CD14-positive monocyte (primary cell): Measurements from ENCODE around the gene IL3RA. TPM values are rescaled to one million over a fixed set of nuclear protein-coding genes. Genes with fewer than 3 reads are reported as not detected.

ENCODE experiments used
- DNase-seq, 3 donors: peaks; one replicate each; pipeline ENCODE4 v3.0.0-alpha.2; 2011 to 2022
- H2AFZ ChIP-seq: 2 replicates; pipeline ENCODE4 v1.6.0; 2012; ENCODE audit warnings: mild to moderate bottlenecking, low read depth, low read length, inconsistent platforms; ENCODE audit not compliant: insufficient read depth, poor library complexity, severe bottlenecking
- H3K27ac ChIP-seq, 2 donors: 1 replicate in 1 of 2; 2 replicates in 1 of 2; pipeline ENCODE4 v1.5.1; 2012 to 2013; ENCODE audit warnings: low read length in 2 of 2, control low read depth in 1 of 2, inconsistent platforms in 1 of 2, low read depth in 1 of 2, mild to moderate bottlenecking in 1 of 2
- H3K27me3 ChIP-seq, 2 donors: one replicate each; pipeline versions ENCODE4 v1.6.0 to v1.6.1; 2011 to 2013; ENCODE audit warnings: low read length in 2 of 2; ENCODE audit not compliant: control insufficient read depth in 2 of 2, insufficient read depth in 2 of 2
- H3K36me3 ChIP-seq, 2 donors: replicated peaks in 1 of 2; 1 replicate in 1 of 2; 2 replicates in 1 of 2; pipeline versions ENCODE4 v1.5.1 to v1.6.1; 2012 to 2013; ENCODE audit warnings: low read length in 2 of 2, control low read depth in 1 of 2, inconsistent platforms in 1 of 2, mild to moderate bottlenecking in 1 of 2; ENCODE audit not compliant: insufficient read depth in 2 of 2, control insufficient read depth in 1 of 2
- H3K4me1 ChIP-seq, 2 donors: 1 replicate in 1 of 2; 2 replicates in 1 of 2; pipeline versions ENCODE4 v1.5.1 to v1.6.1; 2012 to 2013; ENCODE audit warnings: low read length in 2 of 2, control low read depth in 1 of 2, inconsistent platforms in 1 of 2, mild to moderate bottlenecking in 1 of 2, moderate library complexity in 1 of 2; ENCODE audit not compliant: insufficient read depth in 2 of 2, control insufficient read depth in 1 of 2
- H3K4me2 ChIP-seq: replicated peaks from 2 replicates; pipeline ENCODE3; 2012; ENCODE audit warnings: low read length, moderate library complexity, mild to moderate bottlenecking; ENCODE audit not compliant: poor library complexity, severe bottlenecking; ENCODE audit errors: extremely low read depth
- H3K4me3 ChIP-seq, 3 experiments: fragments of 200-600 bp in 1 of 3; sonication (generic) in 1 of 3; replicated peaks in 1 of 3; 1 replicate in 2 of 3; 2 replicates in 1 of 3; pipeline ENCODE4 v1.5.1; 2011 to 2013; ENCODE audit warnings: low read length in 3 of 3, mild to moderate bottlenecking in 3 of 3, control low read depth in 2 of 3, low read depth in 2 of 3, inconsistent platforms in 1 of 3, moderate library complexity in 1 of 3
- H3K79me2 ChIP-seq: 2 replicates; pipeline ENCODE4 v1.6.0; 2012; ENCODE audit warnings: mild to moderate bottlenecking, control low read depth, inconsistent platforms, low read length, moderate library complexity; ENCODE audit not compliant: insufficient read depth
- H3K9ac ChIP-seq: 2 replicates; pipeline ENCODE4 v1.6.0; 2017; ENCODE audit warnings: low read length, mild to moderate bottlenecking; ENCODE audit not compliant: insufficient read depth, poor library complexity, severe bottlenecking
- H3K9me3 ChIP-seq, 2 donors: replicated peaks in 1 of 2; 1 replicate in 1 of 2; 2 replicates in 1 of 2; pipeline versions ENCODE4 v1.5.1 to v1.6.1; 2012 to 2013; ENCODE audit warnings: low read length in 2 of 2, control low read depth in 1 of 2; ENCODE audit not compliant: control insufficient read depth in 1 of 2, insufficient read depth in 1 of 2
- H4K20me1 ChIP-seq: 2 replicates; pipeline ENCODE4 v1.6.0; 2012; ENCODE audit warnings: mild to moderate bottlenecking, low read length, control low read depth, moderate library complexity; ENCODE audit not compliant: insufficient read depth
- H3K27ac Mint-ChIP-seq, 7 donors: one replicate each; pipeline ENCODE4 v1.8.0; 2020; ENCODE audit warnings: mild to moderate bottlenecking in 7 of 7, mixed read lengths in 7 of 7, moderate library complexity in 6 of 7, inconsistent platforms in 2 of 7
- H3K27me3 Mint-ChIP-seq, 3 donors: one replicate each; pipeline ENCODE4 v1.8.0; 2021 to 2022; ENCODE audit warnings: low read depth in 3 of 3, mild to moderate bottlenecking in 3 of 3, mixed read lengths in 3 of 3, moderate library complexity in 3 of 3, inconsistent platforms in 1 of 3
- H3K36me3 Mint-ChIP-seq, 2 donors: one replicate each; pipeline ENCODE4 v1.8.0; 2020; ENCODE audit warnings: mixed read lengths in 2 of 2, inconsistent platforms in 1 of 2, mild to moderate bottlenecking in 1 of 2
- H3K4me1 Mint-ChIP-seq: one replicate; pipeline ENCODE4 v1.8.0; 2020; ENCODE audit warnings: mild to moderate bottlenecking, mixed read lengths
- H3K4me3 Mint-ChIP-seq, 2 donors: one replicate each; pipeline ENCODE4 v1.8.0; 2020; ENCODE audit warnings: mild to moderate bottlenecking in 2 of 2, mixed read lengths in 2 of 2, moderate library complexity in 1 of 2
- H3K9me3 Mint-ChIP-seq, 7 donors: one replicate each; pipeline ENCODE4 v1.8.0; 2020 to 2022; ENCODE audit warnings: mixed read lengths in 7 of 7, mild to moderate bottlenecking in 6 of 7, moderate library complexity in 6 of 7, inconsistent platforms in 2 of 7
- CTCF ChIP-seq: fragments of 200-600 bp; IDR thresholded peaks from one replicate; pipeline ENCODE4 v1.8.0; 2022; ENCODE audit warnings: antibody characterized with exemption, mild to moderate bottlenecking
- WGBS: methylation state at CpG from one replicate; pipeline ENCODE4 v1.1.5; 2013; ENCODE audit warnings: missing lambda C conversion rate; ENCODE audit not compliant: insufficient coverage; 5-methylcytosine and 5-hydroxymethylcytosine counted together
- intact Hi-C, 2 donors: fragments of 100-400 bp; cut with micrococcal nuclease; formaldehyde crosslinking; loops; one replicate each; pipeline versions ENCODE4 v1.15.0 to v1.15.1; 2023
- polyA plus RNA-seq, 3 donors: library from polyadenylated mRNA; depleted of rRNA in 1 of 3; unstranded in 2 of 3; stranded (reverse) in 1 of 3; fragments of 300-500 nt in 2 of 3; fragments of >200 nt in 1 of 3; fragmentation: Illumina TruSeq in 2 of 3; gene quantifications; 1 replicate in 2 of 3; 2 replicates in 1 of 3; pipeline ENCODE4 v1.2.3, GENCODE V29; 2012 to 2021

IL3RA gene
- polyA plus RNA-seq, 3 donors, result 2.9 to 12.0 (median 4.4) TPM

GRCh38 chrX:1400049-1400448, 63.5 kb downstream of the IL3RA start:
- H3K4me1 Mint-ChIP-seq, result no peaks in the 10 kb centered on the region
- intact Hi-C loops, result loop anchor here in 1 of 2 donors (5.0 kb wide), 1 partner anchor 47 kb away; no protein-coding TSS in a partner anchor
- Histone ChIP-seq H3K4me3 (no peak overlapping the region), H3K4me2 (no peak overlapping the region), H3K4me1 (no peaks in the 10 kb centered on the region), H3K36me3 (peaks cover 40 to 90% of the 10 kb centered on the region in 2 donors), H3K27me3 (no peaks in the 10 kb centered on the region), H3K9ac (no peak overlapping the region), H3K79me2 (peaks cover 19% of the 10 kb centered on the region), H4K20me1 (peaks cover 18% of the 10 kb centered on the region), H3K9me3 (peaks cover 0 to 5% of the 10 kb centered on the region in 2 donors), H3K27ac (no peak overlapping the region), H2AFZ (no peak overlapping the region)
- WGBS, result 98% methylated on average over 7 of the region's 12 CpGs
- H3K27me3 Mint-ChIP-seq, result no peaks in the 10 kb centered on the region
- peaks cover 29 to 54% of the 10 kb centered on the region in 2 donors for H3K36me3 Mint-ChIP-seq
- no peak overlapping the region for H3K4me3 Mint-ChIP-seq
- H3K27ac Mint-ChIP-seq, result no peak overlapping the region
- TF ChIP-seq CTCF, result no peak
- peaks cover 0 to 1% (median 0%) of the 10 kb centered on the region in 7 donors for H3K9me3 Mint-ChIP-seq
- no peak for DNase-seq

DNA sequence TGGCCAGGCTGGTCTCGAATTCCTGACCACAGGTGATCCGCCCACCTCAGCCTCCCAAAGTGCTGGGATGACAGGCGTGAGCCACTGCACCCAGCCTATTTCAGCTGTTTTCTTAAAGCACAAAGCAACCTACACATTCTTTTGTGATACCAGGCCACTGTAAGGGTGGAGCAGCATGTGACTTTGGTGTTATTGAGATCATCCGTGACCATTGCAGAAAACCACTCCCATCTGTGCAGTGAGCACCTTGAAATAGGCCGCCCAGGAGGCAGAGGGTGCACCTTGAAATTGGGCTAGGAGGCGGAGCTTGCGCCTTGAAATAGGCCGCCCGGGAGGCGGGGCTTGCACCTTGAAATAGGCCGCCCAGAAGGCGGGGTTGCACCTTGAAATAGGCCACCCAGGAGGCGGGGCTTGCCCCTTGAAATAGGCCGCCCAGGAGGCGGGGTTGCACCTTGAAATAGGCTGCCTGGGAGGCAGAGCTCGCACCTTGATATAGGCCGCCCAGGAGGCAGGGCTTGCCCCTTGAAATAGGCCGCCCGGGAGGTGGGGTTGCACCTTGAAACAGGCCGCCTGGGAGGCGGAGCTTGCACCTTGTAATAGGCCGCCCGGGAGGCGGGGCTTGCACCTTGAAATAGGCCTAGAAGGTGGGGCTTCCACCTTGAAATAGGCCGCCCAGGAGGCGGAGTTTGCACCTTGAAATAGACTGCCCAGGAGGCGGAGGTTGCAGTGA, 64.3 kb downstream of the IL3RA start:
- DNase-seq, result no peak
- H3K4me2 ChIP-seq, result no peak overlapping the region
- no peak overlapping the region for H2AFZ ChIP-seq
- H3K79me2 ChIP-seq, result peaks cover 10% of the 10 kb centered on the region
- H3K27ac ChIP-seq, result no peak overlapping the region
- Mint-ChIP-seq H3K4me1 (no peaks in the 10 kb centered on the region), H3K27me3 (no peaks in the 10 kb centered on the region), H3K4me3 (no peak overlapping the region), H3K9me3 (peaks cover 0 to 1% (median 0%) of the 10 kb centered on the region in 7 donors), H3K36me3 (peaks cover 20 to 47% of the 10 kb centered on the region in 2 donors), H3K27ac (no peak overlapping the region)
- H3K9me3 ChIP-seq, result peaks cover 0 to 5% of the 10 kb centered on the region in 2 donors
- H3K4me1 ChIP-seq, result no peaks in the 10 kb centered on the region
- H3K4me3 ChIP-seq, result no peak overlapping the region
- H3K9ac ChIP-seq, result no peak overlapping the region
- TF ChIP-seq CTCF, result no peak
- H4K20me1 ChIP-seq, result peaks cover 9% of the 10 kb centered on the region
- H3K36me3 ChIP-seq, result peaks cover 48 to 95% of the 10 kb centered on the region in 2 donors
- intact Hi-C loops, result loop anchor here in 1 of 2 donors (5.0 kb wide), 1 partner anchor 46 kb away; no protein-coding TSS in a partner anchor
- no peaks in the 10 kb centered on the region for H3K27me3 ChIP-seq
- 91% methylated on average over 23 of the region's 27 CpGs for WGBS
